GM12878 (cell line): ENCODE data around the gene GPC6. TPM values are rescaled to one million over a fixed set of nuclear protein-coding genes. Genes with fewer than 3 reads are reported as not detected.

Experiments
- ATAC-seq: fragments of 200-7000 bp; cut with Tn5 transposase; 3 replicates; pipeline ENCODE4 v1.9.1; 2020; ENCODE audit warnings: mild to moderate bottlenecking, moderate library complexity
- BruUV-seq: library from RNA; stranded (reverse); fragments of 400-500 nt; replicated peaks from 2 replicates; lab custom pipeline; 2021; lab: Mats Ljungman, UMichigan
- CTCF ChIA-PET: fragments of 300-600 bp; sonication (Branson Sonifier 250); formaldehyde crosslinking; extraction: SDS; loops from one replicate; lab custom pipeline; 2021; ENCODE audit warnings: inconsistent platforms; lab: Yijun Ruan, JAX
- POLR2A ChIA-PET: fragments of 350-600 bp; formaldehyde crosslinking; extraction: SDS; loops from one replicate; lab custom pipeline; 2021; ENCODE audit warnings: inconsistent platforms; lab: Charles Lee
- RAD21 ChIA-PET: fragments of 300-600 bp; sonication (Branson Sonifier 250); formaldehyde crosslinking; loops from one replicate; lab custom pipeline; 2023; ENCODE audit warnings: antibody characterized with exemption; ENCODE audit not compliant: unreplicated experiment; lab: Charles Lee
- SMC1A ChIA-PET: fragments of 300-600 bp; sonication (Branson Sonifier 250); formaldehyde crosslinking; loops from one replicate; lab custom pipeline; 2023; ENCODE audit not compliant: unreplicated experiment, uncharacterized antibody; lab: Charles Lee
- DNase-seq: peaks from one replicate; pipeline ENCODE4 v3.0.0-alpha.2; 2011; ENCODE audit warnings: low read depth, low spot score
- FAIRE-seq: peaks from 3 replicates; lab custom pipeline; 2011; peaks lifted over from hg19 to GRCh38; lab: Jason Lieb, UNC
- H2AFZ ChIP-seq: 2 replicates; pipeline ENCODE4 v1.6.0; 2011; ENCODE audit warnings: low read depth, low read length, control low read depth; ENCODE audit not compliant: control insufficient read depth
- H3K27ac ChIP-seq: 2 replicates; pipeline ENCODE4 v1.5.1; 2011; ENCODE audit warnings: control low read depth; ENCODE audit not compliant: control insufficient read depth, insufficient read depth
- H3K27me3 ChIP-seq, 2 experiments: replicated peaks in 1 of 2; 2 replicates each; pipeline versions ENCODE4 v1.6.0 to v1.6.1; 2011; ENCODE audit warnings: low read length in 1 of 2; ENCODE audit not compliant: control insufficient read depth in 2 of 2, insufficient read depth in 2 of 2
- H3K36me3 ChIP-seq, 2 experiments: 2 replicates each; pipeline ENCODE4 v1.5.1; 2011; ENCODE audit warnings: low read length in 1 of 2; ENCODE audit not compliant: control insufficient read depth in 2 of 2, insufficient read depth in 2 of 2
- H3K4me1 ChIP-seq: 2 replicates; pipeline ENCODE4 v1.6.1; 2011; ENCODE audit warnings: mild to moderate bottlenecking, low read length, moderate library complexity, mixed read lengths; ENCODE audit not compliant: control insufficient read depth, insufficient read depth
- H3K4me2 ChIP-seq: 2 replicates; pipeline ENCODE4 v1.6.0; 2011; ENCODE audit warnings: control low read depth; ENCODE audit not compliant: control insufficient read depth, insufficient read depth
- H3K4me3 ChIP-seq: fragments of 200-600 bp; sonication (generic); 2 replicates; pipeline ENCODE4 v1.5.1; 2016
- H3K79me2 ChIP-seq: 2 replicates; pipeline ENCODE4 v1.6.0; 2011; ENCODE audit warnings: low read length; ENCODE audit not compliant: control insufficient read depth, insufficient read depth
- H3K9ac ChIP-seq: 2 replicates; pipeline ENCODE4 v1.8.0; 2011; ENCODE audit warnings: low read length, control low read depth, mixed read lengths; ENCODE audit not compliant: control insufficient read depth, insufficient read depth
- H3K9me3 ChIP-seq: replicated peaks from 3 replicates; pipeline ENCODE4 v1.5.1; 2011; ENCODE audit warnings: mild to moderate bottlenecking, low read length; ENCODE audit not compliant: control insufficient read depth, insufficient read depth
- H4K20me1 ChIP-seq: 2 replicates; pipeline ENCODE4 v1.6.0; 2011; ENCODE audit not compliant: control insufficient read depth, insufficient read depth
- BCL11A ChIP-seq: IDR thresholded peaks from 2 replicates; pipeline ENCODE4 v1.6.1; 2011; ENCODE audit warnings: low read depth, low read length
- EGR1 ChIP-seq, 2 experiments: IDR thresholded peaks; 1 replicate in 1 of 2; 2 replicates in 1 of 2; pipeline ENCODE4 v1.6.1; 2011 to 2012; ENCODE audit warnings: low read depth in 2 of 2, low read length in 2 of 2, borderline replicate concordance in 1 of 2, mild to moderate bottlenecking in 1 of 2, moderate library complexity in 1 of 2
- HCFC1 ChIP-seq: fragments of 150-350 bp; IDR thresholded peaks from 2 replicates; pipeline ENCODE4 v1.6.1; 2014; ENCODE audit warnings: low read length
- HDAC2 ChIP-seq: fragments of 200-600 bp; sonication (generic); IDR thresholded peaks from 2 replicates; pipeline ENCODE4 v1.6.1; 2017
- JUNB ChIP-seq: IDR thresholded peaks from 2 replicates; pipeline ENCODE4 v1.6.1; 2016; ENCODE audit warnings: antibody characterized with exemption, mild to moderate bottlenecking
- LARP7 ChIP-seq: fragments of 450-650 bp; IDR thresholded peaks from 2 replicates; pipeline ENCODE4 v1.6.1; 2017; ENCODE audit warnings: mild to moderate bottlenecking
- MYB ChIP-seq: fragments of 150-350 bp; IDR thresholded peaks from 2 replicates; pipeline ENCODE4 v1.6.1; 2014; ENCODE audit warnings: mild to moderate bottlenecking, low read depth, low read length, borderline replicate concordance
- NFIC ChIP-seq: IDR thresholded peaks from 2 replicates; pipeline ENCODE4 v1.6.1; 2012; ENCODE audit warnings: low read depth, mild to moderate bottlenecking, inconsistent platforms, low read length, moderate library complexity
- NR2C1 ChIP-seq: fragments of 450-650 bp; IDR thresholded peaks from 2 replicates; pipeline ENCODE4 v1.6.1; 2017; ENCODE audit warnings: antibody characterized with exemption, mild to moderate bottlenecking, moderate library complexity
- PAX8 ChIP-seq: fragments of 450-650 bp; IDR thresholded peaks from 2 replicates; pipeline ENCODE4 v1.6.1; 2017; ENCODE audit warnings: mild to moderate bottlenecking, moderate library complexity
- RELA ChIP-seq: fragments of 450-650 bp; IDR thresholded peaks from 2 replicates; pipeline ENCODE4 v1.8.0; 2014; ENCODE audit warnings: borderline replicate concordance; ENCODE audit not compliant: partially characterized antibody
- TAF1 ChIP-seq: IDR thresholded peaks from 2 replicates; pipeline ENCODE4 v1.6.1; 2011; ENCODE audit warnings: mild to moderate bottlenecking, low read depth, low read length, borderline replicate concordance
- TCF7 ChIP-seq: IDR thresholded peaks from 2 replicates; pipeline ENCODE4 v1.6.1; 2014; ENCODE audit warnings: antibody characterized with exemption, borderline replicate concordance
- WRNIP1 ChIP-seq: IDR thresholded peaks from 2 replicates; pipeline ENCODE4 v1.6.1; 2011; ENCODE audit warnings: low read depth, low read length, improper control_type of control experiment, borderline replicate concordance
- YY1 ChIP-seq: IDR thresholded peaks from 2 replicates; pipeline ENCODE4 v1.6.1; 2011; ENCODE audit warnings: low read depth, mild to moderate bottlenecking, low read length
- WGBS: methylation state at CpG from one replicate; pipeline ENCODE4 v1.1.6; 2016; ENCODE audit warnings: low lambda C conversion rate; ENCODE audit not compliant: insufficient replicate concordance, insufficient coverage; ENCODE audit errors: missing lambda C conversion rate; 5-methylcytosine and 5-hydroxymethylcytosine counted together
- in situ Hi-C: fragments of 300-500 bp; cut with MboI; formaldehyde crosslinking; loops from 9 replicates; pipeline ENCODE4 v1.14.3; 2018; ENCODE audit warnings: mixed read lengths
- intact Hi-C: fragments of 100-400 bp; cut with micrococcal nuclease; formaldehyde crosslinking; loops from one replicate; pipeline ENCODE4 v1.14.2; 2022; ENCODE audit not compliant: unreplicated experiment
- polyA plus RNA-seq, 11 experiments: library from polyadenylated mRNA; depleted of rRNA in 4 of 11; unstranded in 6 of 11; stranded (reverse) in 5 of 11; fragments of >200 nt; fragmentation: Nextera tagmentation in 4 of 11; fragmentation: Illumina TruSeq in 1 of 11; extraction: Ambion mirVana in 4 of 11; extraction: Trizol in 1 of 11; gene quantifications; 1 replicate in 1 of 11; 2 replicates in 10 of 11; pipeline versions ENCODE4 v1.2.1 to v1.2.3, GENCODE V29; 2011 to 2016; ENCODE audit warnings: inconsistent platforms in 2 of 11, missing spikeins in 2 of 11, low read depth in 1 of 11
- total RNA-seq, 4 experiments: library from RNA; depleted of rRNA in 3 of 4; stranded (reverse); fragments of >200 nt in 3 of 4; fragmentation: Illumina TruSeq in 1 of 4; extraction: Trizol in 1 of 4; gene quantifications; 2 replicates each; pipeline versions ENCODE4 v1.2.1 to v1.2.3, GENCODE V29; 2013 to 2021
- TF ChIP-seq, protein P1 (sequence below): fragments of 450-650 bp; formaldehyde crosslinking; IDR thresholded peaks from 2 replicates; pipeline ENCODE4 v1.5.0; 2022; ENCODE audit warnings: mild to moderate bottlenecking, missing genetic modification characterization
- TF ChIP-seq, protein P2 (sequence below), 3 experiments: IDR thresholded peaks in 2 of 3; conservative IDR thresholded peaks in 1 of 3; 2 replicates each; pipeline ENCODE4 v1.5.1; 2011; ENCODE audit warnings: low read depth in 3 of 3, low read length in 3 of 3, mild to moderate bottlenecking in 3 of 3, control low read depth in 2 of 3, moderate library complexity in 2 of 3, inconsistent platforms in 1 of 3, mixed read lengths in 1 of 3; ENCODE audit not compliant: control insufficient read depth in 2 of 3, insufficient read depth in 1 of 3; ENCODE audit errors: extremely low read depth in 1 of 3
- TF ChIP-seq, protein P3 (sequence below): IDR thresholded peaks from 2 replicates; pipeline ENCODE4 v1.6.1; 2011; ENCODE audit warnings: borderline replicate concordance, low read depth, mild to moderate bottlenecking, moderate library complexity, mixed read lengths, low read length; ENCODE audit not compliant: insufficient read depth; ENCODE audit errors: extremely low read length
- TF ChIP-seq, protein P4 (sequence below): IDR thresholded peaks from 2 replicates; pipeline ENCODE4 v1.6.1; 2012; ENCODE audit warnings: low read depth, low read length, improper control_type of control experiment

Gene GPC6
- total and polyA plus RNA-seq, 10 of the 15 experiments (the other 5 are each of a cell fraction or from before 2014, with no cell fraction given): 0.03 to 0.04 (median 0.03) TPM; not detected in 7

DNA sequence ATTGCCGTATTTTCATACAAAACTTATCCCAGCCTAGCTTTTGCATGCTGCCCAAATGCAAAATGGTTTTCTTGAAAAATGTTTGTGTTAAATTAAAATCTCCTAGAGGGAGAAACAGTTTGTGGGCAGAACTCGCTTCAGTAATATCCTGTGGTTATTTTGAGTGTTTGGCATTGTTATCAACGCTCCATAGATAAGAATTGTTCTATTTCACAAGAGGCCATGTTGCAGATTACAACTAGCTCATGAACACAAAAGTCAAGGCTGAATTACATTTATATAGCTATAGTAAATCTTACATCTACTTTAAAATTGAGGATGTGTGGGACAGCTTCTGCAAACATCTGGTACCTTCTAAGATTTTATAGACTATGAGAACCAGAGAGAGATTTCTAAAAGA, 805.0 kb downstream of the GPC6 start:
- no TSS peak for BruUV-seq
- in situ Hi-C loops: no loop called here
- no peak overlapping the region for H2AFZ ChIP-seq
- WGBS: 26% methylated on average over 3 of the region's 3 CpGs
- no peak overlapping the region for H3K27ac ChIP-seq
- ChIA-PET CTCF (no interaction called here), SMC1A (no interaction called here), RAD21 (no interaction called here), POLR2A (no interaction called here)
- DNase-seq (no peak), ATAC-seq (no peak), FAIRE-seq (no peak)
- TF ChIP-seq RELA (no peak), EGR1 (IDR thresholded peaks at IDR 0.05; ENCODE audit: borderline replicate concordance in 1 of 2, low read depth in 2 of 2, low read length in 2 of 2) (no peak), HCFC1 (no peak), MYB (no peak), NR2C1 (no peak), WRNIP1 (no peak), TCF7 (no peak), PAX8 (no peak), YY1 (no peak), TAF1 (no peak), LARP7 (no peak), NFIC (no peak), HDAC2 (no peak), JUNB (no peak), BCL11A (no peak)
- TF ChIP-seq, protein P1, sequence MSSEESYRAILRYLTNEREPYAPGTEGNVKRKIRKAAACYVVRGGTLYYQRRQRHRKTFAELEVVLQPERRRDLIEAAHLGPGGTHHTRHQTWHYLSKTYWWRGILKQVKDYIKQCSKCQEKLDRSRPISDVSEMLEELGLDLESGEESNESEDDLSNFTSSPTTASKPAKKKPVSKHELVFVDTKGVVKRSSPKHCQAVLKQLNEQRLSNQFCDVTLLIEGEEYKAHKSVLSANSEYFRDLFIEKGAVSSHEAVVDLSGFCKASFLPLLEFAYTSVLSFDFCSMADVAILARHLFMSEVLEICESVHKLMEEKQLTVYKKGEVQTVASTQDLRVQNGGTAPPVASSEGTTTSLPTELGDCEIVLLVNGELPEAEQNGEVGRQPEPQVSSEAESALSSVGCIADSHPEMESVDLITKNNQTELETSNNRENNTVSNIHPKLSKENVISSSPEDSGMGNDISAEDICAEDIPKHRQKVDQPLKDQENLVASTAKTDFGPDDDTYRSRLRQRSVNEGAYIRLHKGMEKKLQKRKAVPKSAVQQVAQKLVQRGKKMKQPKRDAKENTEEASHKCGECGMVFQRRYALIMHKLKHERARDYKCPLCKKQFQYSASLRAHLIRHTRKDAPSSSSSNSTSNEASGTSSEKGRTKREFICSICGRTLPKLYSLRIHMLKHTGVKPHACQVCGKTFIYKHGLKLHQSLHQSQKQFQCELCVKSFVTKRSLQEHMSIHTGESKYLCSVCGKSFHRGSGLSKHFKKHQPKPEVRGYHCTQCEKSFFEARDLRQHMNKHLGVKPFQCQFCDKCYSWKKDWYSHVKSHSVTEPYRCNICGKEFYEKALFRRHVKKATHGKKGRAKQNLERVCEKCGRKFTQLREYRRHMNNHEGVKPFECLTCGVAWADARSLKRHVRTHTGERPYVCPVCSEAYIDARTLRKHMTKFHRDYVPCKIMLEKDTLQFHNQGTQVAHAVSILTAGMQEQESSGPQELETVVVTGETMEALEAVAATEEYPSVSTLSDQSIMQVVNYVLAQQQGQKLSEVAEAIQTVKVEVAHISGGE (CRISPR knock-in tag): no peak
- TF ChIP-seq, protein P2, sequence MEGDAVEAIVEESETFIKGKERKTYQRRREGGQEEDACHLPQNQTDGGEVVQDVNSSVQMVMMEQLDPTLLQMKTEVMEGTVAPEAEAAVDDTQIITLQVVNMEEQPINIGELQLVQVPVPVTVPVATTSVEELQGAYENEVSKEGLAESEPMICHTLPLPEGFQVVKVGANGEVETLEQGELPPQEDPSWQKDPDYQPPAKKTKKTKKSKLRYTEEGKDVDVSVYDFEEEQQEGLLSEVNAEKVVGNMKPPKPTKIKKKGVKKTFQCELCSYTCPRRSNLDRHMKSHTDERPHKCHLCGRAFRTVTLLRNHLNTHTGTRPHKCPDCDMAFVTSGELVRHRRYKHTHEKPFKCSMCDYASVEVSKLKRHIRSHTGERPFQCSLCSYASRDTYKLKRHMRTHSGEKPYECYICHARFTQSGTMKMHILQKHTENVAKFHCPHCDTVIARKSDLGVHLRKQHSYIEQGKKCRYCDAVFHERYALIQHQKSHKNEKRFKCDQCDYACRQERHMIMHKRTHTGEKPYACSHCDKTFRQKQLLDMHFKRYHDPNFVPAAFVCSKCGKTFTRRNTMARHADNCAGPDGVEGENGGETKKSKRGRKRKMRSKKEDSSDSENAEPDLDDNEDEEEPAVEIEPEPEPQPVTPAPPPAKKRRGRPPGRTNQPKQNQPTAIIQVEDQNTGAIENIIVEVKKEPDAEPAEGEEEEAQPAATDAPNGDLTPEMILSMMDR (IDR thresholded peaks at IDR 0.05 in 2 of 3, conservative IDR thresholded peaks at IDR 0.05 in 1 of 3; ENCODE audit: control insufficient read depth in 2 of 3, extremely low read depth in 1 of 3, insufficient read depth in 1 of 3, low read depth in 3 of 3, low read length in 3 of 3): no peak
- TF ChIP-seq, protein P3, sequence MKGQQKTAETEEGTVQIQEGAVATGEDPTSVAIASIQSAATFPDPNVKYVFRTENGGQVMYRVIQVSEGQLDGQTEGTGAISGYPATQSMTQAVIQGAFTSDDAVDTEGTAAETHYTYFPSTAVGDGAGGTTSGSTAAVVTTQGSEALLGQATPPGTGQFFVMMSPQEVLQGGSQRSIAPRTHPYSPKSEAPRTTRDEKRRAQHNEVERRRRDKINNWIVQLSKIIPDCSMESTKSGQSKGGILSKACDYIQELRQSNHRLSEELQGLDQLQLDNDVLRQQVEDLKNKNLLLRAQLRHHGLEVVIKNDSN: no peak
- TF ChIP-seq, protein P4, sequence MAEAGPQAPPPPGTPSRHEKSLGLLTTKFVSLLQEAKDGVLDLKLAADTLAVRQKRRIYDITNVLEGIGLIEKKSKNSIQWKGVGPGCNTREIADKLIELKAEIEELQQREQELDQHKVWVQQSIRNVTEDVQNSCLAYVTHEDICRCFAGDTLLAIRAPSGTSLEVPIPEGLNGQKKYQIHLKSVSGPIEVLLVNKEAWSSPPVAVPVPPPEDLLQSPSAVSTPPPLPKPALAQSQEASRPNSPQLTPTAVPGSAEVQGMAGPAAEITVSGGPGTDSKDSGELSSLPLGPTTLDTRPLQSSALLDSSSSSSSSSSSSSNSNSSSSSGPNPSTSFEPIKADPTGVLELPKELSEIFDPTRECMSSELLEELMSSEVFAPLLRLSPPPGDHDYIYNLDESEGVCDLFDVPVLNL: no peak
- H3K9me3 ChIP-seq: no peaks in the 10 kb centered on the region
- H3K9ac ChIP-seq: no peak overlapping the region
- intact Hi-C loops: no loop called here
- no peaks in the 10 kb centered on the region for H3K36me3 ChIP-seq
- no peaks in the 10 kb centered on the region for H3K4me1 ChIP-seq
- H3K79me2 ChIP-seq: no peaks in the 10 kb centered on the region
- H3K4me2 ChIP-seq: no peak overlapping the region
- no peak overlapping the region for H3K4me3 ChIP-seq
- no peaks in the 10 kb centered on the region for H4K20me1 ChIP-seq
- H3K27me3 ChIP-seq: no peaks in the 10 kb centered on the region
